GM12878 (cell line): ENCODE measurements around the gene FBXL15. TPM values are rescaled to one million over a fixed set of nuclear protein-coding genes. Genes with fewer than 3 reads are reported as not detected.

Experiments
- ATAC-seq: fragments of 200-7000 bp; cut with Tn5 transposase; 3 replicates; pipeline ENCODE4 v1.9.1; 2020; ENCODE audit warnings: mild to moderate bottlenecking, moderate library complexity
- BruUV-seq: library from RNA; stranded (reverse); fragments of 400-500 nt; replicated peaks from 2 replicates; lab custom pipeline; 2021; lab: Mats Ljungman, UMichigan
- CTCF ChIA-PET: fragments of 300-600 bp; sonication (Branson Sonifier 250); formaldehyde crosslinking; extraction: SDS; loops from one replicate; lab custom pipeline; 2021; ENCODE audit warnings: inconsistent platforms; lab: Yijun Ruan, JAX
- POLR2A ChIA-PET: fragments of 350-600 bp; formaldehyde crosslinking; extraction: SDS; loops from one replicate; lab custom pipeline; 2021; ENCODE audit warnings: inconsistent platforms; lab: Charles Lee
- RAD21 ChIA-PET: fragments of 300-600 bp; sonication (Branson Sonifier 250); formaldehyde crosslinking; loops from one replicate; lab custom pipeline; 2023; ENCODE audit warnings: antibody characterized with exemption; ENCODE audit not compliant: unreplicated experiment; lab: Charles Lee
- SMC1A ChIA-PET: fragments of 300-600 bp; sonication (Branson Sonifier 250); formaldehyde crosslinking; loops from one replicate; lab custom pipeline; 2023; ENCODE audit not compliant: unreplicated experiment, uncharacterized antibody; lab: Charles Lee
- DNase-seq: peaks from one replicate; pipeline ENCODE4 v3.0.0-alpha.2; 2011; ENCODE audit warnings: low read depth, low spot score
- FAIRE-seq: peaks from 3 replicates; lab custom pipeline; 2011; peaks lifted over from hg19 to GRCh38; lab: Jason Lieb, UNC
- H2AFZ ChIP-seq: 2 replicates; pipeline ENCODE4 v1.6.0; 2011; ENCODE audit warnings: low read depth, low read length, control low read depth; ENCODE audit not compliant: control insufficient read depth
- H3K27ac ChIP-seq: 2 replicates; pipeline ENCODE4 v1.5.1; 2011; ENCODE audit warnings: control low read depth; ENCODE audit not compliant: control insufficient read depth, insufficient read depth
- H3K27me3 ChIP-seq, 2 experiments: replicated peaks in 1 of 2; 2 replicates each; pipeline versions ENCODE4 v1.6.0 to v1.6.1; 2011; ENCODE audit warnings: low read length in 1 of 2; ENCODE audit not compliant: control insufficient read depth in 2 of 2, insufficient read depth in 2 of 2
- H3K36me3 ChIP-seq, 2 experiments: 2 replicates each; pipeline ENCODE4 v1.5.1; 2011; ENCODE audit warnings: low read length in 1 of 2; ENCODE audit not compliant: control insufficient read depth in 2 of 2, insufficient read depth in 2 of 2
- H3K4me1 ChIP-seq: 2 replicates; pipeline ENCODE4 v1.6.1; 2011; ENCODE audit warnings: mild to moderate bottlenecking, low read length, moderate library complexity, mixed read lengths; ENCODE audit not compliant: control insufficient read depth, insufficient read depth
- H3K4me2 ChIP-seq: 2 replicates; pipeline ENCODE4 v1.6.0; 2011; ENCODE audit warnings: control low read depth; ENCODE audit not compliant: control insufficient read depth, insufficient read depth
- H3K4me3 ChIP-seq: fragments of 200-600 bp; sonication (generic); 2 replicates; pipeline ENCODE4 v1.5.1; 2016
- H3K79me2 ChIP-seq: 2 replicates; pipeline ENCODE4 v1.6.0; 2011; ENCODE audit warnings: low read length; ENCODE audit not compliant: control insufficient read depth, insufficient read depth
- H3K9ac ChIP-seq: 2 replicates; pipeline ENCODE4 v1.8.0; 2011; ENCODE audit warnings: low read length, control low read depth, mixed read lengths; ENCODE audit not compliant: control insufficient read depth, insufficient read depth
- H3K9me3 ChIP-seq: replicated peaks from 3 replicates; pipeline ENCODE4 v1.5.1; 2011; ENCODE audit warnings: mild to moderate bottlenecking, low read length; ENCODE audit not compliant: control insufficient read depth, insufficient read depth
- H4K20me1 ChIP-seq: 2 replicates; pipeline ENCODE4 v1.6.0; 2011; ENCODE audit not compliant: control insufficient read depth, insufficient read depth
- BMI1 ChIP-seq: fragments of 450-650 bp; IDR thresholded peaks from 2 replicates; pipeline ENCODE4 v1.6.1; 2016; ENCODE audit warnings: mild to moderate bottlenecking, moderate library complexity, borderline replicate concordance
- CEBPZ ChIP-seq: fragments of 150-350 bp; IDR thresholded peaks from 2 replicates; pipeline ENCODE4 v1.6.1; 2016; ENCODE audit warnings: low read depth, low read length
- EZH2 ChIP-seq: IDR thresholded peaks from 2 replicates; pipeline ENCODE4 v1.6.1; 2012; ENCODE audit warnings: low read depth, mild to moderate bottlenecking, control low read depth, inconsistent platforms, low read length, borderline replicate concordance; ENCODE audit not compliant: control insufficient read depth
- MEF2B ChIP-seq: fragments of 450-650 bp; IDR thresholded peaks from 2 replicates; pipeline ENCODE4 v1.6.1; 2018; ENCODE audit warnings: mild to moderate bottlenecking, moderate library complexity; ENCODE audit not compliant: partially characterized antibody, poor library complexity, severe bottlenecking
- MXI1 ChIP-seq: fragments of 150-350 bp; IDR thresholded peaks from 2 replicates; pipeline ENCODE4 v1.6.1; 2011; ENCODE audit warnings: low read depth, mild to moderate bottlenecking, inconsistent platforms, low read length, improper control_type of control experiment
- PKNOX1 ChIP-seq: fragments of 450-650 bp; IDR thresholded peaks from 2 replicates; pipeline ENCODE4 v1.6.1; 2016; ENCODE audit warnings: mild to moderate bottlenecking
- ZBTB40 ChIP-seq: fragments of 450-650 bp; IDR thresholded peaks from 2 replicates; pipeline ENCODE4 v1.6.1; 2016; ENCODE audit warnings: mild to moderate bottlenecking, moderate library complexity, borderline replicate concordance
- whole genome bisulfite sequencing: methylation state at CpG from one replicate; pipeline ENCODE4 v1.1.6; 2016; ENCODE audit warnings: low lambda C conversion rate; ENCODE audit not compliant: insufficient replicate concordance, insufficient coverage; ENCODE audit errors: missing lambda C conversion rate; 5-methylcytosine and 5-hydroxymethylcytosine counted together
- in situ Hi-C: fragments of 300-500 bp; cut with MboI; formaldehyde crosslinking; loops from 9 replicates; pipeline ENCODE4 v1.14.3; 2018; ENCODE audit warnings: mixed read lengths
- intact Hi-C: fragments of 100-400 bp; cut with micrococcal nuclease; formaldehyde crosslinking; loops from one replicate; pipeline ENCODE4 v1.14.2; 2022; ENCODE audit not compliant: unreplicated experiment
- polyA plus RNA-seq, 11 experiments: library from polyadenylated mRNA; depleted of rRNA in 4 of 11; unstranded in 6 of 11; stranded (reverse) in 5 of 11; fragments of >200 nt; fragmentation: Nextera tagmentation in 4 of 11; fragmentation: Illumina TruSeq in 1 of 11; extraction: Ambion mirVana in 4 of 11; extraction: Trizol in 1 of 11; gene quantifications; 1 replicate in 1 of 11; 2 replicates in 10 of 11; pipeline versions ENCODE4 v1.2.1 to v1.2.3, GENCODE V29; 2011 to 2016; ENCODE audit warnings: inconsistent platforms in 2 of 11, missing spikeins in 2 of 11, low read depth in 1 of 11
- total RNA-seq, 4 experiments: library from RNA; depleted of rRNA in 3 of 4; stranded (reverse); fragments of >200 nt in 3 of 4; fragmentation: Illumina TruSeq in 1 of 4; extraction: Trizol in 1 of 4; gene quantifications; 2 replicates each; pipeline versions ENCODE4 v1.2.1 to v1.2.3, GENCODE V29; 2013 to 2021

The FBXL15 gene
- total and polyA plus RNA-seq, 10 of the 15 experiments (the other 5 are each of a cell fraction or from before 2014, with no cell fraction given) = 0.13 to 21.3 (median 7.9) TPM

GRCh38 chr10:102412293-102412692, 8.3 kb upstream of the FBXL15 start (continued):
- TF ChIP-seq CEBPZ = no peak

- TF ChIP-seq MXI1 (peak; percentile 79), ZBTB40 (peak; percentile 55; the same call in 1 of the 2 replicates), PKNOX1 (peak; percentile 50), MEF2B (peak; percentile 43), EZH2 (no peak), BMI1 (peak; percentile 99)
- Histone ChIP-seq H3K27ac (no peak overlapping the region), H3K4me2 (peak overlapping the region; percentile 33; the same call in 1 of the 2 replicates), H3K36me3 (no peaks in the 10 kb centered on the region), H3K4me1 (peaks cover 9% of the 10 kb centered on the region), H3K4me3 (no peak overlapping the region), H4K20me1 (peaks cover 5% of the 10 kb centered on the region; the same call in 1 of the 2 replicates), H3K27me3 (peaks cover 17 to 19% of the 10 kb centered on the region in 2 experiments), H3K79me2 (no peaks in the 10 kb centered on the region), H3K9ac (no peak overlapping the region), H2AFZ (no peak overlapping the region), H3K9me3 (no peaks in the 10 kb centered on the region)
- ATAC-seq (peak; percentile 58), FAIRE-seq (no peak), DNase-seq (no peak)
- WGBS = 2% methylated on average over 5 of the region's 5 CpGs
- BruUV-seq = no TSS peak
- intact Hi-C loops = no loop called here
- ChIA-PET POLR2A (interaction anchor here (0.6 to 2.1 kb wide), 6 partner anchors 10 to 52 kb away, joined by 3 to 9 read pairs (median 3); partner anchors contain the start of gene NFKB2), CTCF (interaction anchor here (0.7 to 1.7 kb wide), 3 partner anchors 10 to 183 kb away, joined by 3 to 4 read pairs (median 4); no protein-coding TSS in a partner anchor), RAD21 (no interaction called here), SMC1A (no interaction called here)
- in situ Hi-C loops = no loop called here
These were observed 7.5 kb upstream of the FBXL15 start for GRCh38 chr10:102413053-102413705.
